Measurements from ENCODE around the gene LRRFIP1. TPM values are rescaled to one million over a fixed set of nuclear protein-coding genes. Genes with fewer than 3 reads are reported as not detected.

The LRRFIP1 gene
- total RNA-seq, 1 donor from 2014 or later = 40.7 TPM

DNA sequence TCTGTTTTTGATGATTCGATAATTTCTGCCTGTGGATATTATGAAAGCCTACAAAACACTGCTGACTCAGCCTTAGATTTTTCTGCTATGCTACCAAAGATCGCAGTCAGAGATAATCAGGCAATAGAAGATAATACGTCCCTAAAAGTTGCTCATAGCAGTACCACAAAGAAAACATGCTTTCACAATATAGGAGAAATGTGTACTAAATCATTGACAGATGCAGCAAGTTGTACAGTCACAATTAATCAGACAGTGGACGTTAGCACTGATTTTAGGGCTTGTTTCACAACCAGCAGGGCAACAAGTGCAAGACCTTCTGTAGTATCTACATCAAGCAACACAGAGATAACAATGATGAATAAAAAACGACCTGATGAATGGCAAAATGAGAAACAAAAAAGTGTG, 190.7 kb downstream of the LRRFIP1 start:
- H2AFZ ChIP-seq (replicated peaks) = no peak overlapping the region

DNA sequence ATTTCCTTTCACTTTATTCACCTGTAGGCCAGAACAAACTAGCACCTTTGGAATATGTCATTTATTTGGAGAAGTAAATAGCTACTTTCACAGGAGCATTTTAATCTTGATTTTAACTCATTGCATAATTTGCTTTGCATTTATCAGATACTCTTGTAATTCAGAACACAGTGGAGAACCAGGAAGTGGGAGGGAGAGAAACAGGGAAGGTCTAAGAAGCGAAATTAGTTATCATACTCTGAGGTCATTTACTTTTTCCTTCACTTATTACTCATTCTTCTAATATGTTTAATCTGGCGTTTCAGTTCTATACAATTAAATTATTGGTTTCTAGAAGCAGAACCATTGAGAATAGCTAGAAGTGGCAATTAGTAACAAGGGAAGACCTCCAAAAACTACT, 191.8 kb downstream of the LRRFIP1 start:
- no peak for DNase-seq (ENCODE audit: low spot score)
- Histone ChIP-seq H4K20me1 (ENCODE audit: low read depth) (peaks cover 4% of the 10 kb centered on the region), H3K27me3 (peaks cover 76% of the 10 kb centered on the region), H3K9ac (no peak overlapping the region), H3K27ac (no peak overlapping the region), H2AFZ (replicated peaks) (no peak overlapping the region), H3K9me3 (ENCODE audit: low read depth) (no peaks in the 10 kb centered on the region), H3F3A (ENCODE audit: low read depth) (no peaks in the 10 kb centered on the region), H3K4me2 (no peak overlapping the region), H3K4me3 (no peak overlapping the region), H3K79me2 (ENCODE audit: low read depth) (no peaks in the 10 kb centered on the region), H3K36me3 (no peaks in the 10 kb centered on the region), H3K4me1 (peaks cover 8% of the 10 kb centered on the region)
- no peaks in the 10 kb centered on the region for H3K4me1 Mint-ChIP-seq
- no peaks in the 10 kb centered on the region for H3K9me3 Mint-ChIP-seq
- H3K27ac Mint-ChIP-seq = no peak overlapping the region
- no peaks in the 10 kb centered on the region for H3K27me3 Mint-ChIP-seq (ENCODE audit: insufficient read depth, low read depth)
- H3K36me3 Mint-ChIP-seq = no peaks in the 10 kb centered on the region
- H3K4me3 Mint-ChIP-seq = no peak overlapping the region
- no peak for TF ChIP-seq EZH2phosphoT487 (IDR thresholded peaks at IDR 0.05)
- TF ChIP-seq, protein P1, sequence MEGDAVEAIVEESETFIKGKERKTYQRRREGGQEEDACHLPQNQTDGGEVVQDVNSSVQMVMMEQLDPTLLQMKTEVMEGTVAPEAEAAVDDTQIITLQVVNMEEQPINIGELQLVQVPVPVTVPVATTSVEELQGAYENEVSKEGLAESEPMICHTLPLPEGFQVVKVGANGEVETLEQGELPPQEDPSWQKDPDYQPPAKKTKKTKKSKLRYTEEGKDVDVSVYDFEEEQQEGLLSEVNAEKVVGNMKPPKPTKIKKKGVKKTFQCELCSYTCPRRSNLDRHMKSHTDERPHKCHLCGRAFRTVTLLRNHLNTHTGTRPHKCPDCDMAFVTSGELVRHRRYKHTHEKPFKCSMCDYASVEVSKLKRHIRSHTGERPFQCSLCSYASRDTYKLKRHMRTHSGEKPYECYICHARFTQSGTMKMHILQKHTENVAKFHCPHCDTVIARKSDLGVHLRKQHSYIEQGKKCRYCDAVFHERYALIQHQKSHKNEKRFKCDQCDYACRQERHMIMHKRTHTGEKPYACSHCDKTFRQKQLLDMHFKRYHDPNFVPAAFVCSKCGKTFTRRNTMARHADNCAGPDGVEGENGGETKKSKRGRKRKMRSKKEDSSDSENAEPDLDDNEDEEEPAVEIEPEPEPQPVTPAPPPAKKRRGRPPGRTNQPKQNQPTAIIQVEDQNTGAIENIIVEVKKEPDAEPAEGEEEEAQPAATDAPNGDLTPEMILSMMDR (IDR thresholded peaks at IDR 0.05) = no peak
- no peak for TF ChIP-seq EZH2 (IDR thresholded peaks at IDR 0.05)

More for the DNA sequence above, 190.7 kb downstream of the LRRFIP1 start:
- Histone ChIP-seq H3K79me2 (ENCODE audit: low read depth) (no peaks in the 10 kb centered on the region), H3F3A (ENCODE audit: low read depth) (no peaks in the 10 kb centered on the region), H3K4me2 (no peak overlapping the region), H3K9me3 (ENCODE audit: low read depth) (no peaks in the 10 kb centered on the region), H3K4me3 (no peak overlapping the region), H3K9ac (no peak overlapping the region), H3K27ac (no peak overlapping the region), H4K20me1 (ENCODE audit: low read depth) (peaks cover 4% of the 10 kb centered on the region), H3K27me3 (peaks cover 77% of the 10 kb centered on the region), H3K4me1 (peaks cover 8% of the 10 kb centered on the region), H3K36me3 (no peaks in the 10 kb centered on the region)
- H3K9me3 Mint-ChIP-seq = no peaks in the 10 kb centered on the region
- TF ChIP-seq EZH2phosphoT487 (IDR thresholded peaks at IDR 0.05) = no peak
- TF ChIP-seq, protein P1 (IDR thresholded peaks at IDR 0.05) = no peak
- H3K4me3 Mint-ChIP-seq = no peak overlapping the region
- no peak overlapping the region for H3K27ac Mint-ChIP-seq
- H3K4me1 Mint-ChIP-seq = no peaks in the 10 kb centered on the region
- H3K36me3 Mint-ChIP-seq = no peaks in the 10 kb centered on the region
- no peak for DNase-seq (ENCODE audit: low spot score)
- no peaks in the 10 kb centered on the region for H3K27me3 Mint-ChIP-seq (ENCODE audit: insufficient read depth, low read depth)

GRCh38 chr2:237820421-237820820, 193.0 kb downstream of the LRRFIP1 start:
- DNase-seq (ENCODE audit: low spot score) = no peak
- Mint-ChIP-seq H3K9me3 (no peaks in the 10 kb centered on the region), H3K27ac (no peak overlapping the region), H3K4me3 (no peak overlapping the region), H3K4me1 (no peaks in the 10 kb centered on the region), H3K36me3 (no peaks in the 10 kb centered on the region), H3K27me3 (ENCODE audit: insufficient read depth, low read depth) (no peaks in the 10 kb centered on the region)
- TF ChIP-seq EZH2phosphoT487 (IDR thresholded peaks at IDR 0.05) (no peak), EZH2 (IDR thresholded peaks at IDR 0.05) (no peak)
- TF ChIP-seq, protein P1 (IDR thresholded peaks at IDR 0.05) = no peak
- Histone ChIP-seq H3F3A (ENCODE audit: low read depth) (no peaks in the 10 kb centered on the region), H4K20me1 (ENCODE audit: low read depth) (peaks cover 4% of the 10 kb centered on the region), H3K9me3 (ENCODE audit: low read depth) (no peaks in the 10 kb centered on the region), H3K4me3 (no peak overlapping the region), H3K79me2 (ENCODE audit: low read depth) (no peaks in the 10 kb centered on the region), H3K36me3 (no peaks in the 10 kb centered on the region), H3K27ac (no peak overlapping the region), H3K4me2 (no peak overlapping the region), H2AFZ (replicated peaks) (no peak overlapping the region), H3K4me1 (peaks cover 8% of the 10 kb centered on the region), H3K9ac (no peak overlapping the region), H3K27me3 (peaks cover 64% of the 10 kb centered on the region)

Measured in neural progenitor cell (in vitro differentiated cells).